GM21737 (cell line): ENCODE data around the gene FJX1.

ENCODE experiments used
- ATAC-seq: cut with Tn5 transposase; IDR thresholded peaks from one replicate; pipeline ENCODE4 v1.9.1; 2021; ENCODE audit warnings: mild to moderate bottlenecking, moderate library complexity; ENCODE audit not compliant: unreplicated experiment

FJX1 gene

GRCh38 chr11:35605706-35606105 is 12.6 kb upstream of the FJX1 start:
- no peak for ATAC-seq

- ATAC-seq = no peak
These were observed 12.1 kb upstream of the FJX1 start for GRCh38 chr11:35606206-35606605.

- ATAC-seq = no peak
These were observed 9.8 kb upstream of the FJX1 start for GRCh38 chr11:35608502-35608901.

- no peak for ATAC-seq
These were observed 8.6 kb upstream of the FJX1 start for GRCh38 chr11:35609656-35610055.

- ATAC-seq = no peak
These were observed 7.6 kb upstream of the FJX1 start for GRCh38 chr11:35610631-35611030.

- ATAC-seq = no peak
These were observed 6.5 kb upstream of the FJX1 start for GRCh38 chr11:35611741-35612140.

- no peak for ATAC-seq
These were observed 3.2 kb upstream of the FJX1 start for GRCh38 chr11:35614939-35615569.

- no peak for ATAC-seq
These were observed 2.0 kb upstream of the FJX1 start for GRCh38 chr11:35615921-35616900.

- no peak for ATAC-seq
These were observed 959 bp upstream of the FJX1 start for GRCh38 chr11:35617316-35617686.

GRCh38 chr11:35618497-35619115 is 346 bp downstream of the FJX1 start:
- ATAC-seq = peak; percentile 38

GRCh38 chr11:35619116-35619854 is 1.0 kb downstream of the FJX1 start:
- peak; percentile 32 for ATAC-seq

GRCh38 chr11:35619855-35620640 is 1.8 kb downstream of the FJX1 start:
- ATAC-seq = no peak

GRCh38 chr11:35620795-35621194 is 2.5 kb downstream of the FJX1 start:
- no peak for ATAC-seq

- ATAC-seq = no peak
These were observed 3.4 kb downstream of the FJX1 start for GRCh38 chr11:35621620-35622019.

- ATAC-seq = no peak
These were observed 3.8 kb downstream of the FJX1 start for GRCh38 chr11:35622070-35622469.

GRCh38 chr11:35623621-35624168 is 5.4 kb downstream of the FJX1 start:
- no peak for ATAC-seq

GRCh38 chr11:35624316-35624715 is 6.1 kb downstream of the FJX1 start:
- no peak for ATAC-seq

- ATAC-seq = no peak
These were observed 6.5 kb downstream of the FJX1 start for GRCh38 chr11:35624781-35625180.

- no peak for ATAC-seq
These were observed 8.2 kb downstream of the FJX1 start for GRCh38 chr11:35626501-35626900.

- ATAC-seq = no peak
These were observed 11.3 kb downstream of the FJX1 start for GRCh38 chr11:35629511-35629910.
